ENCODE results near the gene SLC35D3.
"Not testable (repeated sequence)": the region's sequence is repeated elsewhere in the genome, so short reads cannot be mapped to it uniquely, and the experiment has no call there.

Gene SLC35D3

GRCh38 chr6:136930528-136930927 lies 8.4 kb downstream of the SLC35D3 start:
- no peak for TF ChIP-seq CTCF (IDR thresholded peaks at IDR 0.05; ENCODE audit: insufficient read depth, low read length, missing control alignments)
- POLR2A ChIA-PET: no interaction called here
- H3K4me3 ChIP-seq (ENCODE audit: low read depth, low read length): no peak overlapping the region
- DNase-seq (ENCODE audit: low read depth, low spot score): no peak
- CTCF ChIA-PET: interaction anchor here (1.4 kb wide), 1 partner anchor 9 kb away, joined by 5 read pairs; the partner anchor contains the start of gene SLC35D3

GRCh38 chr6:136932599-136932998 lies 10.5 kb downstream of the SLC35D3 start:
- CTCF ChIA-PET: interaction anchor here (1.1 to 1.9 kb wide), 2 partner anchors 13 to 81 kb away, joined by 3 to 6 read pairs; no protein-coding TSS in a partner anchor
- TF ChIP-seq CTCF (IDR thresholded peaks at IDR 0.05; ENCODE audit: insufficient read depth, low read length, missing control alignments): no peak

GRCh38 chr6:136945072-136945471 lies 23.0 kb downstream of the SLC35D3 start:
- CTCF ChIA-PET: no interaction called here

More at GRCh38 chr6:136932599-136932998, 10.5 kb downstream of the SLC35D3 start:
- POLR2A ChIA-PET: no interaction called here
- DNase-seq (ENCODE audit: low read depth, low spot score): no peak
- H3K4me3 ChIP-seq (ENCODE audit: low read depth, low read length): no peak overlapping the region

GRCh38 chr6:136945711-136946121 lies 23.6 kb downstream of the SLC35D3 start:
- no peak for TF ChIP-seq CTCF (IDR thresholded peaks at IDR 0.05; ENCODE audit: insufficient read depth, low read length, missing control alignments)
- POLR2A ChIA-PET: no interaction called here
- no peak overlapping the region for H3K4me3 ChIP-seq (ENCODE audit: low read depth, low read length)
- CTCF ChIA-PET: no interaction called here
- DNase-seq (ENCODE audit: low read depth, low spot score): no peak

More at GRCh38 chr6:136945072-136945471, 23.0 kb downstream of the SLC35D3 start:
- no peak for TF ChIP-seq CTCF (IDR thresholded peaks at IDR 0.05; ENCODE audit: insufficient read depth, low read length, missing control alignments)
- no peak overlapping the region for H3K4me3 ChIP-seq (ENCODE audit: low read depth, low read length)
- POLR2A ChIA-PET: no interaction called here
- no peak for DNase-seq (ENCODE audit: low read depth, low spot score)

GRCh38 chr6:136947037-136947436 lies 24.9 kb downstream of the SLC35D3 start:
- ChIA-PET CTCF (no interaction called here), POLR2A (no interaction called here)
- H3K4me3 ChIP-seq (ENCODE audit: low read depth, low read length): no peak overlapping the region
- no peak for TF ChIP-seq CTCF (IDR thresholded peaks at IDR 0.05; ENCODE audit: insufficient read depth, low read length, missing control alignments)
- no peak for DNase-seq (ENCODE audit: low read depth, low spot score)

- CTCF ChIA-PET; DNase-seq (ENCODE audit: low read depth, low spot score); H3K4me3 ChIP-seq (ENCODE audit: low read depth, low read length); POLR2A ChIA-PET: not testable (repeated sequence)
Measured at GRCh38 chr6:136949957-136950356, 27.9 kb downstream of the SLC35D3 start.

- no peak for DNase-seq (ENCODE audit: low read depth, low spot score)
- CTCF ChIA-PET: interaction anchor here (1.7 kb wide), 1 partner anchor 17 kb away, joined by 5 read pairs; no protein-coding TSS in a partner anchor
- no peak overlapping the region for H3K4me3 ChIP-seq (ENCODE audit: low read depth, low read length)
- POLR2A ChIA-PET: no interaction called here
- no peak for TF ChIP-seq CTCF (IDR thresholded peaks at IDR 0.05; ENCODE audit: insufficient read depth, low read length, missing control alignments)
Measured at GRCh38 chr6:136950436-136951126, 28.5 kb downstream of the SLC35D3 start.
